ENCODE measurements around the gene EVI5.
"Not testable (repeated sequence)": the region's sequence is repeated elsewhere in the genome, so short reads cannot be mapped to it uniquely, and the experiment has no call there.

DNA sequence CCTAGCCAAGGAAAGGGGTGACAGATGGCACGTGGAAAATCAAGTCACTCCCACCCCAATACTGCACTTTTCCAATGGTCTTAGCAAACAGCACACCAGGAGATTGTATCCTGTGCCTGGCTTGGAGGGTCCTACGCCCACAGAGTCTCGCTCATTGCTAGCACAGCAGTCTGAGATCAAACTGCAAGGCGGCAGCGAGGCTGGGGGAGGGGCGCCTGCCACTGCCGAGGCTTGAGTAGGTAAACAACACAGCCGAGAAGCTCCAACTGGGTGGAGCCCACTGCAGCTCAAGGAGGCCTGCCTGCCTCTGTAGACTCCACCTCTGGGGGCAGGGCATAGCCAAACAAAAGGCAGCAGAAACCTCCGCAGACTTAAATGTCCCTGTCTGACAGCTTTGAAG, 195.5 kb downstream of the EVI5 start:
- TF ChIP-seq RAD21 (conservative IDR thresholded peaks at IDR 0.05 in 1 of 2, IDR thresholded peaks at IDR 0.05 in 1 of 2); RCOR1 (IDR thresholded peaks at IDR 0.05; ENCODE audit: low read depth, low read length); PHF8 (IDR thresholded peaks at IDR 0.05; ENCODE audit: borderline replicate concordance, low read depth); HOXA7 (CRISPR knock-in tag; IDR thresholded peaks at IDR 0.05): not testable (repeated sequence)
- TF ChIP-seq, protein P1, sequence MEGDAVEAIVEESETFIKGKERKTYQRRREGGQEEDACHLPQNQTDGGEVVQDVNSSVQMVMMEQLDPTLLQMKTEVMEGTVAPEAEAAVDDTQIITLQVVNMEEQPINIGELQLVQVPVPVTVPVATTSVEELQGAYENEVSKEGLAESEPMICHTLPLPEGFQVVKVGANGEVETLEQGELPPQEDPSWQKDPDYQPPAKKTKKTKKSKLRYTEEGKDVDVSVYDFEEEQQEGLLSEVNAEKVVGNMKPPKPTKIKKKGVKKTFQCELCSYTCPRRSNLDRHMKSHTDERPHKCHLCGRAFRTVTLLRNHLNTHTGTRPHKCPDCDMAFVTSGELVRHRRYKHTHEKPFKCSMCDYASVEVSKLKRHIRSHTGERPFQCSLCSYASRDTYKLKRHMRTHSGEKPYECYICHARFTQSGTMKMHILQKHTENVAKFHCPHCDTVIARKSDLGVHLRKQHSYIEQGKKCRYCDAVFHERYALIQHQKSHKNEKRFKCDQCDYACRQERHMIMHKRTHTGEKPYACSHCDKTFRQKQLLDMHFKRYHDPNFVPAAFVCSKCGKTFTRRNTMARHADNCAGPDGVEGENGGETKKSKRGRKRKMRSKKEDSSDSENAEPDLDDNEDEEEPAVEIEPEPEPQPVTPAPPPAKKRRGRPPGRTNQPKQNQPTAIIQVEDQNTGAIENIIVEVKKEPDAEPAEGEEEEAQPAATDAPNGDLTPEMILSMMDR (IDR thresholded peaks at IDR 0.05) = not testable (repeated sequence)
